SU-DHL-6 (cell line): ENCODE measurements around the gene SORCS2.

Source experiments
- H2AFZ ChIP-seq: fragments of 200-600 bp; sonication (generic); 2 replicates; pipeline ENCODE4 v1.6.1; 2014; ENCODE audit warnings: low read depth, mild to moderate bottlenecking, moderate library complexity, mixed read lengths, antibody characterized with exemption, low read length; ENCODE audit not compliant: severe bottlenecking
- H3F3A ChIP-seq: fragments of 200-600 bp; shearing (Covaris generic); 2 replicates; pipeline ENCODE4 v1.6.0; 2016; ENCODE audit warnings: antibody characterized with exemption, mild to moderate bottlenecking; ENCODE audit not compliant: insufficient read depth
- H3K27ac ChIP-seq: fragments of 200-600 bp; sonication (generic); 2 replicates; pipeline ENCODE4 v1.5.1; 2016; ENCODE audit warnings: low read depth, mild to moderate bottlenecking, low read length, moderate library complexity, mixed read lengths
- H3K27me3 ChIP-seq: fragments of 200-600 bp; sonication (generic), shearing (Covaris generic); 2 replicates; pipeline ENCODE4 v1.6.0; 2014; ENCODE audit warnings: mild to moderate bottlenecking, low read length
- H3K36me3 ChIP-seq: fragments of 200-600 bp; sonication (generic); 2 replicates; pipeline ENCODE4 v1.6.1; 2014; ENCODE audit warnings: mild to moderate bottlenecking, low read length, mixed read lengths
- H3K4me2 ChIP-seq: fragments of 300-600, 200-600 bp; shearing (Covaris generic), sonication (generic); 2 replicates; pipeline ENCODE4 v1.6.0; 2014; ENCODE audit warnings: low read length, low read depth, mild to moderate bottlenecking; ENCODE audit not compliant: poor library complexity, severe bottlenecking
- H3K4me3 ChIP-seq: fragments of 200-600 bp; sonication (generic); 2 replicates; pipeline ENCODE4 v1.5.1; 2014; ENCODE audit warnings: antibody characterized with exemption, low read length, mild to moderate bottlenecking, mixed read lengths; ENCODE audit not compliant: insufficient read depth, poor library complexity, severe bottlenecking
- H3K79me2 ChIP-seq: fragments of 200-600 bp; sonication (generic); 2 replicates; pipeline ENCODE4 v1.6.1; 2014; ENCODE audit warnings: mild to moderate bottlenecking, low read length, moderate library complexity; ENCODE audit not compliant: insufficient read depth
- H3K9ac ChIP-seq: fragments of 200-600 bp; sonication (generic); 2 replicates; pipeline ENCODE4 v1.7.0; 2014; ENCODE audit warnings: mild to moderate bottlenecking, low read length
- H3K9me2 ChIP-seq: fragments of 200-600 bp; sonication (generic); replicated peaks from 2 replicates; pipeline ENCODE4 v1.6.1; 2014; ENCODE audit warnings: low read length; ENCODE audit not compliant: insufficient read depth
- H3K9me3 ChIP-seq: fragments of 200-600 bp; sonication (generic); 2 replicates; pipeline ENCODE4 v1.6.1; 2014; ENCODE audit warnings: low read length, mixed read lengths; ENCODE audit not compliant: insufficient read depth
- H4K20me1 ChIP-seq: fragments of 200-600 bp; sonication (generic); 2 replicates; pipeline ENCODE4 v1.6.1; 2014; ENCODE audit warnings: low read depth, mild to moderate bottlenecking, antibody characterized with exemption, low read length, moderate library complexity, mixed read lengths
- CTCF ChIP-seq: fragments of 200-600 bp; sonication (generic); IDR thresholded peaks from one replicate; pipeline ENCODE4 v1.5.1; 2017; ENCODE audit warnings: antibody characterized with exemption, mild to moderate bottlenecking, low read length, moderate library complexity; ENCODE audit not compliant: insufficient read depth, poor library complexity, severe bottlenecking
- EZH2phosphoT487 ChIP-seq: fragments of 200-600 bp; sonication (generic), shearing (Covaris generic); conservative IDR thresholded peaks from 2 replicates; pipeline ENCODE4 v1.6.1; 2018; ENCODE audit warnings: mild to moderate bottlenecking, antibody characterized with exemption, low read length, moderate library complexity, mixed read lengths

SORCS2 gene

DNA sequence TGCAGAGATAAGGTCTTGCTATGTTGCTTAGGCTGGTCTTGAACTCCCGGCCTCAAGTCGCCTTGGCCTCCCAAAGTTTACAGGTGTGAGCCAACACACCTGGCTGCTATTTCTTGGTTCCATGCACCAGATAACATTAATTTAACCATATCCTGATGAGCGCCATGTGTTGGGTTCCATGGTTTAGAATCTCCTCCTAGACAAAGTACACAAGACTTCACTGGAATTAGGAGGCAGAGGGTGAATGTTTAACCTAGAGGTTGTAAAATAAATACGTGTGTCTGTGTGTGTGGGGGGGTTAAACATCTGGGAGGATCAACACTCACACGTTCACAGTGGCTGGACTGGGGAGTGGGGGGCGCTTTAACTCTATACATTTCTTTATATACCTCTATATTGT lies 32.4 kb upstream of the SORCS2 start:
- Histone ChIP-seq H3K4me2 (no peak overlapping the region), H3K27me3 (no peaks in the 10 kb centered on the region)
- TF ChIP-seq EZH2phosphoT487 (no peak), CTCF (no peak)

GRCh38 chr4:7160439-7160838 lies 31.9 kb upstream of the SORCS2 start:
- H3K27ac ChIP-seq = no peak overlapping the region
- no peaks in the 10 kb centered on the region for H3K36me3 ChIP-seq
- no peaks in the 10 kb centered on the region for H3F3A ChIP-seq
- H3K27me3 ChIP-seq = no peaks in the 10 kb centered on the region
- H4K20me1 ChIP-seq = no peaks in the 10 kb centered on the region
- H3K9me2 ChIP-seq = no peaks in the 10 kb centered on the region
- TF ChIP-seq EZH2phosphoT487 = no peak
- TF ChIP-seq CTCF = no peak
- no peaks in the 10 kb centered on the region for H3K79me2 ChIP-seq
- H3K9ac ChIP-seq = no peak overlapping the region
- H3K4me3 ChIP-seq = no peak overlapping the region
- no peak overlapping the region for H3K4me2 ChIP-seq
- H2AFZ ChIP-seq = no peak overlapping the region
- H3K9me3 ChIP-seq = no peaks in the 10 kb centered on the region

More for the DNA sequence above, 32.4 kb upstream of the SORCS2 start:
- no peaks in the 10 kb centered on the region for H3K79me2 ChIP-seq
- no peak overlapping the region for H3K27ac ChIP-seq
- H3K4me3 ChIP-seq = no peak overlapping the region
- H3K9me3 ChIP-seq = no peaks in the 10 kb centered on the region
- no peaks in the 10 kb centered on the region for H3K9me2 ChIP-seq
- H3K36me3 ChIP-seq = no peaks in the 10 kb centered on the region
- H3K9ac ChIP-seq = no peak overlapping the region
- no peaks in the 10 kb centered on the region for H4K20me1 ChIP-seq
- H3F3A ChIP-seq = no peaks in the 10 kb centered on the region
- no peak overlapping the region for H2AFZ ChIP-seq

- no peak overlapping the region for H2AFZ ChIP-seq
- no peaks in the 10 kb centered on the region for H3K9me2 ChIP-seq
- no peaks in the 10 kb centered on the region for H3K79me2 ChIP-seq
- no peak overlapping the region for H3K4me3 ChIP-seq
- TF ChIP-seq CTCF (no peak), EZH2phosphoT487 (no peak)
- no peaks in the 10 kb centered on the region for H3K9me3 ChIP-seq
- H4K20me1 ChIP-seq = no peaks in the 10 kb centered on the region
- H3K9ac ChIP-seq = no peak overlapping the region
- no peak overlapping the region for H3K4me2 ChIP-seq
- no peak overlapping the region for H3K27ac ChIP-seq
- H3K27me3 ChIP-seq = no peaks in the 10 kb centered on the region
- H3K36me3 ChIP-seq = no peaks in the 10 kb centered on the region
- no peaks in the 10 kb centered on the region for H3F3A ChIP-seq
Measured at GRCh38 chr4:7160951-7161440, 31.3 kb upstream of the SORCS2 start.
